AG09309 (cell line): ENCODE data around the gene ZNF281.
A peak's percentile ranks its signal among the peaks of the same experiment; 100 is the strongest.

ENCODE experiments used
- DNase-seq: peaks from one replicate; pipeline ENCODE4 v3.0.0-alpha.2; 2010; ENCODE audit warnings: low read depth
- H3K4me3 ChIP-seq: 2 replicates; pipeline ENCODE4 v1.5.1; 2011; ENCODE audit warnings: mild to moderate bottlenecking, low read depth, low read length, moderate library complexity; ENCODE audit not compliant: control insufficient read depth
- CTCF ChIP-seq: IDR thresholded peaks from 2 replicates; pipeline ENCODE4 v1.5.1; 2011; ENCODE audit warnings: mild to moderate bottlenecking, low read depth, low read length, inconsistent platforms; ENCODE audit not compliant: insufficient read depth, control insufficient read depth; ENCODE audit errors: missing control alignments

The ZNF281 gene

GRCh38 chr1:200376528-200376927 lies 33.3 kb downstream of the ZNF281 start:
- no peak overlapping the region for H3K4me3 ChIP-seq
- no peak for TF ChIP-seq CTCF
- no peak for DNase-seq

GRCh38 chr1:200374569-200375295 lies 35.1 kb downstream of the ZNF281 start:
- no peak for TF ChIP-seq CTCF
- no peak overlapping the region for H3K4me3 ChIP-seq
- DNase-seq, result no peak

DNA sequence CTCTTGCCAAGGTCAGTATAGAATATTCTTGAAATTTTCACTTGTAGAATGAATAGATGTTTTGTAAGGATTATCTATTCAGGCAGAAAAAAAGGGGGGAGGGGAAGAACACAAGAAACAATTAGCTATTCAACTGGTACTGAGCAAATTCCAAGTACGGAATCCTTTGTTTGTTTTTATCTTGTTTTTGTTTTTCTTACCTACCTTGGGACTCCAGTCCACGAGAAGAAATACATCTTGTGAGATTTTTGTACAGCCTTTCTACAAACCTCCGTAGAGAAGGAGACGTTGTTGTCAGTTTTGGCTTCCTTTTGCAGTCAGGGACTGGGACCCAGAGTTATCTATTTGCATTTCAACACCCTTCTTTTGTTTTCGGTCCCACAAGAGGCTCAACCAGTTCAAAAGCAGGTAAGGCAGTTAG lies 36.0 kb downstream of the ZNF281 start:
- TF ChIP-seq CTCF, result no peak
- no peak for DNase-seq
- no peak overlapping the region for H3K4me3 ChIP-seq

GRCh38 chr1:200372885-200373181 lies 37.0 kb downstream of the ZNF281 start:
- no peak for DNase-seq
- no peak overlapping the region for H3K4me3 ChIP-seq
- no peak for TF ChIP-seq CTCF

- TF ChIP-seq CTCF, result no peak
- H3K4me3 ChIP-seq, result no peak overlapping the region
- DNase-seq, result peak; percentile 52
These were observed 37.5 kb downstream of the ZNF281 start for GRCh38 chr1:200372095-200372884.

- no peak overlapping the region for H3K4me3 ChIP-seq
- no peak for DNase-seq
These were observed 40.1 kb downstream of the ZNF281 start for GRCh38 chr1:200369706-200370105.

More at GRCh38 chr1:200369706-200370105, 40.1 kb downstream of the ZNF281 start:
- TF ChIP-seq CTCF, result no peak
